GM19240 (cell line): ENCODE data around the gene NDUFA5.

Experiments
- DNase-seq: peaks from one replicate; pipeline ENCODE4 v3.0.0; 2011; ENCODE audit warnings: low spot score; ENCODE audit not compliant: insufficient read length

The NDUFA5 gene

GRCh38 chr7:123505221-123505620 lies 52.4 kb downstream of the NDUFA5 start:
- DNase-seq = no peak

- no peak for DNase-seq
These were observed 55.4 kb downstream of the NDUFA5 start for GRCh38 chr7:123502201-123502600.

GRCh38 chr7:123500878-123501489 lies 56.6 kb downstream of the NDUFA5 start:
- no peak for DNase-seq

- DNase-seq = no peak
These were observed 58.2 kb downstream of the NDUFA5 start for GRCh38 chr7:123499211-123499970.

GRCh38 chr7:123498601-123499000 lies 59.0 kb downstream of the NDUFA5 start:
- no peak for DNase-seq

GRCh38 chr7:123498031-123498430 lies 59.6 kb downstream of the NDUFA5 start:
- DNase-seq = no peak

- no peak for DNase-seq
These were observed 63.3 kb downstream of the NDUFA5 start for GRCh38 chr7:123494193-123494796.

GRCh38 chr7:123492485-123492884 lies 65.1 kb downstream of the NDUFA5 start:
- no peak for DNase-seq
